HepG2 (cell line): ENCODE measurements around the gene PRKCE. TPM values are rescaled to one million over a fixed set of nuclear protein-coding genes. Genes with fewer than 3 reads are reported as not detected.

ENCODE experiments used
- AGO2 ChIP-seq: fragments of 200-400 bp; formaldehyde crosslinking; optimal IDR thresholded peaks from 2 replicates; pipeline ENCODE3; 2017; ENCODE audit warnings: mild to moderate bottlenecking, low read depth, low read length, moderate library complexity
- BORCS8-MEF2B ChIP-seq: sonication (generic); formaldehyde crosslinking; IDR thresholded peaks from 2 replicates; pipeline ENCODE4 v1.8.0; 2022; ENCODE audit warnings: mild to moderate bottlenecking, missing genetic modification reagents
- MAFK ChIP-seq, 2 experiments: IDR thresholded peaks in 1 of 2; conservative IDR thresholded peaks in 1 of 2; 2 replicates each; pipeline ENCODE4 v1.6.1; 2011; ENCODE audit warnings: improper control_type of control experiment in 2 of 2, low read length in 2 of 2
- NFIB ChIP-seq: sonication (generic); formaldehyde crosslinking; IDR thresholded peaks from 2 replicates; pipeline ENCODE4 v1.9.0; 2021; ENCODE audit warnings: missing genetic modification reagents, mild to moderate bottlenecking, borderline replicate concordance
- NR2F6 ChIP-seq, 2 experiments: IDR thresholded peaks; 2 replicates each; pipeline ENCODE4 v1.6.1; 2016; ENCODE audit warnings: antibody characterized with exemption in 1 of 2, mild to moderate bottlenecking in 1 of 2
- PHF5A ChIP-seq: IDR thresholded peaks from one replicate; pipeline ENCODE4 v1.6.1; 2018; ENCODE audit warnings: low read depth, missing genetic modification reagents; ENCODE audit not compliant: unreplicated experiment
- POGZ ChIP-seq: sonication (generic); formaldehyde crosslinking; IDR thresholded peaks from 2 replicates; pipeline ENCODE4 v1.4.0; 2020; ENCODE audit warnings: mild to moderate bottlenecking, missing genetic modification reagents
- SMARCE1 ChIP-seq: fragments of 450-650 bp; IDR thresholded peaks from 2 replicates; pipeline ENCODE4 v1.6.1; 2017; ENCODE audit warnings: borderline replicate concordance
- ZBTB26 ChIP-seq: IDR thresholded peaks from 2 replicates; pipeline ENCODE4 v1.6.1; 2016; ENCODE audit warnings: missing compliant biosample characterization, missing genetic modification reagents, borderline replicate concordance
- ZFP82 ChIP-seq: sonication (generic); formaldehyde crosslinking; IDR thresholded peaks from 2 replicates; pipeline ENCODE4 v1.5.1; 2020; ENCODE audit warnings: mild to moderate bottlenecking, missing genetic modification reagents, borderline replicate concordance
- ZNF253 ChIP-seq: sonication (generic); formaldehyde crosslinking; IDR thresholded peaks from 2 replicates; pipeline ENCODE4 v1.8.0; 2022; ENCODE audit warnings: mild to moderate bottlenecking, missing genetic modification reagents, borderline replicate concordance
- ZNF275 ChIP-seq: sonication (generic); formaldehyde crosslinking; IDR thresholded peaks from 2 replicates; pipeline ENCODE4 v1.8.0; 2022; ENCODE audit warnings: missing genetic modification reagents, mild to moderate bottlenecking, inconsistent platforms, borderline replicate concordance
- ZNF343 ChIP-seq: sonication (generic); formaldehyde crosslinking; IDR thresholded peaks from 2 replicates; pipeline ENCODE4 v1.4.0; 2020; ENCODE audit warnings: mild to moderate bottlenecking, missing genetic modification reagents
- ZNF430 ChIP-seq: sonication (generic); formaldehyde crosslinking; IDR thresholded peaks from 2 replicates; pipeline ENCODE4 v1.9.0; 2021; ENCODE audit warnings: mild to moderate bottlenecking, missing genetic modification reagents
- polyA plus RNA-seq, 8 experiments: library from polyadenylated mRNA; depleted of rRNA in 3 of 8; stranded (reverse) in 7 of 8; unstranded in 1 of 8; fragments of >200 nt; fragmentation: Illumina TruSeq in 4 of 8; extraction: Trizol in 4 of 8; gene quantifications; 2 replicates each; pipeline versions ENCODE4 v1.2.1 to v1.2.3, GENCODE V29; 2011 to 2016; ENCODE audit warnings: low read depth in 4 of 8, missing spikeins in 1 of 8, mixed read lengths in 1 of 8; ENCODE audit not compliant: insufficient read depth in 1 of 8
- total RNA-seq, 5 experiments: library from RNA; depleted of rRNA; stranded (reverse); fragments of >200 nt; fragmentation: Illumina TruSeq; extraction: Trizol; gene quantifications; 2 replicates each; pipeline ENCODE4 v1.2.3, GENCODE V29; 2016; ENCODE audit warnings: low read depth in 1 of 5
- TF ChIP-seq, protein P1 (sequence below): sonication (generic); formaldehyde crosslinking; conservative IDR thresholded peaks from 2 replicates; pipeline ENCODE4 v1.4.0; 2020; ENCODE audit warnings: missing genetic modification reagents
- TF ChIP-seq, protein P2 (sequence below), 2 experiments: IDR thresholded peaks; 2 replicates each; pipeline ENCODE4 v1.6.1; 2011 to 2012; ENCODE audit warnings: low read length in 2 of 2, borderline replicate concordance in 1 of 2, low read depth in 1 of 2, mild to moderate bottlenecking in 1 of 2, moderate library complexity in 1 of 2
- TF ChIP-seq, protein P3 (sequence below): IDR thresholded peaks from 2 replicates; pipeline ENCODE4 v1.6.1; 2018; ENCODE audit warnings: missing genetic modification reagents, mild to moderate bottlenecking, missing compliant biosample characterization

Gene PRKCE
- total and polyA plus RNA-seq, 2 of the 13 experiments (the other 11 are each of a cell fraction or from before 2014, with no cell fraction given) = 1.0 to 3.9 TPM

GRCh38 chr2:45610281-45611019, 41.0 kb upstream of the PRKCE start (continued):
- TF ChIP-seq PHF5A (CRISPR knock-in tag) (no peak), SMARCE1 (no peak), ZNF253 (no peak), AGO2 (no peak), ZBTB26 (CRISPR knock-in tag) (0 out of 2 replicates have a peak, but pooled peaks have one; percentile 21), NFIB (no peak), BORCS8-MEF2B (CRISPR knock-in tag) (peak; percentile 30; the same call in 1 of the 2 replicates), ZNF275 (CRISPR knock-in tag) (no peak), ZNF430 (CRISPR knock-in tag) (no peak), ZNF343 (no peak), MAFK (conservative IDR thresholded peaks at IDR 0.05 in 1 of 2, IDR thresholded peaks at IDR 0.05 in 1 of 2; ENCODE audit: low read length in 2 of 2) (no peak), ZFP82 (CRISPR knock-in tag) (no peak), POGZ (CRISPR knock-in tag) (peak; percentile 60; the same call in 1 of the 2 replicates), NR2F6 (IDR thresholded peaks at IDR 0.05) (no peak), NR2F6 (CRISPR knock-in tag; IDR thresholded peaks at IDR 0.05) (no peak)
- TF ChIP-seq, protein P1, sequence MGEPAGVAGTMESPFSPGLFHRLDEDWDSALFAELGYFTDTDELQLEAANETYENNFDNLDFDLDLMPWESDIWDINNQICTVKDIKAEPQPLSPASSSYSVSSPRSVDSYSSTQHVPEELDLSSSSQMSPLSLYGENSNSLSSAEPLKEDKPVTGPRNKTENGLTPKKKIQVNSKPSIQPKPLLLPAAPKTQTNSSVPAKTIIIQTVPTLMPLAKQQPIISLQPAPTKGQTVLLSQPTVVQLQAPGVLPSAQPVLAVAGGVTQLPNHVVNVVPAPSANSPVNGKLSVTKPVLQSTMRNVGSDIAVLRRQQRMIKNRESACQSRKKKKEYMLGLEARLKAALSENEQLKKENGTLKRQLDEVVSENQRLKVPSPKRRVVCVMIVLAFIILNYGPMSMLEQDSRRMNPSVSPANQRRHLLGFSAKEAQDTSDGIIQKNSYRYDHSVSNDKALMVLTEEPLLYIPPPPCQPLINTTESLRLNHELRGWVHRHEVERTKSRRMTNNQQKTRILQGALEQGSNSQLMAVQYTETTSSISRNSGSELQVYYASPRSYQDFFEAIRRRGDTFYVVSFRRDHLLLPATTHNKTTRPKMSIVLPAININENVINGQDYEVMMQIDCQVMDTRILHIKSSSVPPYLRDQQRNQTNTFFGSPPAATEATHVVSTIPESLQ (CRISPR knock-in tag) = no peak
- TF ChIP-seq, protein P2, sequence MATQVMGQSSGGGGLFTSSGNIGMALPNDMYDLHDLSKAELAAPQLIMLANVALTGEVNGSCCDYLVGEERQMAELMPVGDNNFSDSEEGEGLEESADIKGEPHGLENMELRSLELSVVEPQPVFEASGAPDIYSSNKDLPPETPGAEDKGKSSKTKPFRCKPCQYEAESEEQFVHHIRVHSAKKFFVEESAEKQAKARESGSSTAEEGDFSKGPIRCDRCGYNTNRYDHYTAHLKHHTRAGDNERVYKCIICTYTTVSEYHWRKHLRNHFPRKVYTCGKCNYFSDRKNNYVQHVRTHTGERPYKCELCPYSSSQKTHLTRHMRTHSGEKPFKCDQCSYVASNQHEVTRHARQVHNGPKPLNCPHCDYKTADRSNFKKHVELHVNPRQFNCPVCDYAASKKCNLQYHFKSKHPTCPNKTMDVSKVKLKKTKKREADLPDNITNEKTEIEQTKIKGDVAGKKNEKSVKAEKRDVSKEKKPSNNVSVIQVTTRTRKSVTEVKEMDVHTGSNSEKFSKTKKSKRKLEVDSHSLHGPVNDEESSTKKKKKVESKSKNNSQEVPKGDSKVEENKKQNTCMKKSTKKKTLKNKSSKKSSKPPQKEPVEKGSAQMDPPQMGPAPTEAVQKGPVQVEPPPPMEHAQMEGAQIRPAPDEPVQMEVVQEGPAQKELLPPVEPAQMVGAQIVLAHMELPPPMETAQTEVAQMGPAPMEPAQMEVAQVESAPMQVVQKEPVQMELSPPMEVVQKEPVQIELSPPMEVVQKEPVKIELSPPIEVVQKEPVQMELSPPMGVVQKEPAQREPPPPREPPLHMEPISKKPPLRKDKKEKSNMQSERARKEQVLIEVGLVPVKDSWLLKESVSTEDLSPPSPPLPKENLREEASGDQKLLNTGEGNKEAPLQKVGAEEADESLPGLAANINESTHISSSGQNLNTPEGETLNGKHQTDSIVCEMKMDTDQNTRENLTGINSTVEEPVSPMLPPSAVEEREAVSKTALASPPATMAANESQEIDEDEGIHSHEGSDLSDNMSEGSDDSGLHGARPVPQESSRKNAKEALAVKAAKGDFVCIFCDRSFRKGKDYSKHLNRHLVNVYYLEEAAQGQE (IDR thresholded peaks at IDR 0.05; ENCODE audit: borderline replicate concordance in 1 of 2, low read depth in 1 of 2, low read length in 2 of 2) = 0 out of 4 replicates have a peak, but pooled peaks of 1 of the 2 experiments have one; percentile 17
- TF ChIP-seq, protein P3, sequence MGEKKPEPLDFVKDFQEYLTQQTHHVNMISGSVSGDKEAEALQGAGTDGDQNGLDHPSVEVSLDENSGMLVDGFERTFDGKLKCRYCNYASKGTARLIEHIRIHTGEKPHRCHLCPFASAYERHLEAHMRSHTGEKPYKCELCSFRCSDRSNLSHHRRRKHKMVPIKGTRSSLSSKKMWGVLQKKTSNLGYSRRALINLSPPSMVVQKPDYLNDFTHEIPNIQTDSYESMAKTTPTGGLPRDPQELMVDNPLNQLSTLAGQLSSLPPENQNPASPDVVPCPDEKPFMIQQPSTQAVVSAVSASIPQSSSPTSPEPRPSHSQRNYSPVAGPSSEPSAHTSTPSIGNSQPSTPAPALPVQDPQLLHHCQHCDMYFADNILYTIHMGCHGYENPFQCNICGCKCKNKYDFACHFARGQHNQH (CRISPR knock-in tag) = 0 out of 2 replicates have a peak, but pooled peaks have one; percentile 5
